ENCODE results near the gene HDAC8.
"Not testable (repeated sequence)": the region's sequence is repeated elsewhere in the genome, so short reads cannot be mapped to it uniquely, and the experiment has no call there.

Gene HDAC8

GRCh38 chrX:72460715-72461114 is 111.9 kb downstream of the HDAC8 start:
- no peak for DNase-seq

- DNase-seq = not testable (repeated sequence)
Measured at GRCh38 chrX:72449034-72449433, 123.6 kb downstream of the HDAC8 start.

DNA sequence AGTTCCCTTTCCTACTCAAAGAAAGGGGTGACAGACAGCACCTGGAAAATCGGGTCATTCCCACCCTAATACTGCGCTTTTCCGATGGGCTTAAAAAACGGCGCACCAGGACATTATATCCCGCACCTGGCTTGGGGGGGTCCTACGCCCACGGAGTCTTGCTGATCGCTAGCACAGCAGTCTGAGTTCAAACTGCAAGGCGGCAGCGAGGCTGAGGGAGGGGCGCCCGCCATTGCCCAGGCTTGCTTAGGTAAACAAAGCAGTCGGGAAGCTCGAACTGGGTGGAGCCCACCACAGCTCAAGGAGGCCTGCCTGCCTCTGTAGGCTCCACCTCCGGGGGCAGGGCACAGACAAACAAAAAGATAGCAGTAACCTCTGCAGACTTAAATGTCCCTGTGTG is 131.9 kb downstream of the HDAC8 start:
- DNase-seq = peak; percentile 1

GRCh38 chrX:72436010-72436409 is 136.6 kb downstream of the HDAC8 start:
- DNase-seq = no peak

- DNase-seq = no peak
Measured at GRCh38 chrX:72430405-72430968, 142.2 kb downstream of the HDAC8 start.

- DNase-seq = no peak
Measured at GRCh38 chrX:72421797-72422196, 150.8 kb downstream of the HDAC8 start.

DNA sequence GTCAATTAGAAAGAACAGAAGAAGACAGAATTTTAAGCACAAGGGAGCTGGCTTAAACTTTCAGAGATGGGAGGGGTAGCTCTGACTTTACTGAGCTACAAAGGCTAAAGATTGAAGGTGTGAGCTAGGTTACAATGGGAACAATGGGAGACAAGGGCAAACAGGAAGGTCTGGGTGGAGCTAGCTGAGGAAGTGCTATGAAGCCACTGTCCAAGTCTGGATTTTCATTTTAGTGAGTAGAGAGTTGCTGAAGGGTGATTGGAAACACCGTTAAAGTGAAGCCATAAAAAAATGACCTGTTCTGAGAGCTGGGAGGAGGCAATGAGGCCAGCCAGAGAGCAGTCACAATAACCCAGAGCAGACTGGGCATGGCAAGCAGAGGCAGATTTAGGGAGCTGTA is 162.7 kb downstream of the HDAC8 start:
- DNase-seq = no peak

DNA sequence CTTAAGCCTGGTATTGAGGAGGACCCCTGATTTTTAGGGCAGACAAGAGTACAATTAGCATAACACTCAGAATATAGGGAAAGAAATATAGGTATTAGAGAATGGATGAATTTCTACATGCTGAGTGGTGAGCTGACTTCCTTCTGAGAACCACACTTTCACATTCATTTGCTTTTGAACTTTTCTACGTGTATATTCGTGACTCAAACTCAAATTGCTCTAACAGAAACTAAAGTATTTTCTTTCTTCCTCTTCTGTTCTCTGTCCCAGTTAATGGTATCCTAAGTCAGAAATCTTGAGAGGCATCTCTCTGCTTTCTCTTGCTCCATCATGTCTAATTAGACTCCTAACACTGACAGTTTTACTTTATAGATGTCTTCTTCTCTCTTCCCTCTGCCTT is 163.8 kb downstream of the HDAC8 start:
- DNase-seq = no peak

DNA sequence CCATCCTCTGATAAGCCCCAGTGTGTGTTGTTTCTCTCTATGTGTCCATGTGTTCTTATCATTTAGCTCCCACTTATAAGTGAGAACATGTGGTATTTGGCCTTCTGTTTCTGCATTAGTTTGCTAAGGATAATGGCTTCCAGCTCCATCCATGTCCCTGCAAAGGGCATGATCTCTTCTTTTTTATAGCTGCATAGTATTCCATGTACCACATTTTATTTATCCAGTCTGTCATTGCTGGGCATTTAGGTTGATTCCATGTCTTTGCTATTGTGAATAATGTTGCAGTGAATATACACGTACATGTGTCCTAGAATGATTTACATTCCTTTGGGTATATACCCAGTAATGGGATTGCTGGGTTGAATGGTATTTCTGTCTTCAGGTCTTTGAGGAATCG is 167.5 kb downstream of the HDAC8 start:
- DNase-seq = not testable (repeated sequence)

DNA sequence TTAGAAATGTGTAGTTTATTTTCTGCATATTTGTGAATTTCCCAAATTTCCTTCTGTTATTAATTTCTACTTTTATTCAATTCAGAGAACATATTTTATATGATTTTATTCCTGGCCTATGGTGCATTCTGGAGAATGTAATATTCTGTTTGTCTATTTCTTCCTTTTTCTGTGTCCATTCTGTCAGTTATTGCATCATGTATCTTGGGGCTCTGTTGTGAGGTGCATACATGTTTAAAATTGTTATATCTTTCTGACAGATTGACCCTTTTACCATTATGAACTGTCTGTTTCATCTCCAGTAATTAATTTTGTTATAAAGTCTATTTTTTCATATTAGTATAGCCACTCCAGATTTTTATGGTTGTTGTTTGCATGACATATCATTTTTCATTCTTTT is 170.0 kb downstream of the HDAC8 start:
- DNase-seq = no peak

DNA sequence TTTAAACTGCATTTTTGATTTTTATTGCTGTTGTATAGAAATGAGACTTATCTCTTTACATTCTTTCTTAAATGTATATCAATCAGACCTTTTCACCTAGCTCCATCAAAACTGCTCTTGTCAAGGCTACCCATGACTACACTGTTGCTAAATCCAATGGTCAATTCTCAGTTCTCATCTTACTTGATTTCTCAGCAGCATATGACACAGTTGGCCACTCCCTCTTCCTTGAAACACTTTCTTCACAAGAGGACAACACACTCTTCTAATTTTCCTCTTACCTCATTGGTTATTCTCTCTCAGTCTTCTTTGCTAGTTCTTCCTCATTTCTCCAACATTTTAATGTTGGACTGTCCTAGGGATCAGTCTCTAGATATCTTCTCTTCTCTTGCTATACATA is 172.8 kb downstream of the HDAC8 start:
- DNase-seq = no peak

DNA sequence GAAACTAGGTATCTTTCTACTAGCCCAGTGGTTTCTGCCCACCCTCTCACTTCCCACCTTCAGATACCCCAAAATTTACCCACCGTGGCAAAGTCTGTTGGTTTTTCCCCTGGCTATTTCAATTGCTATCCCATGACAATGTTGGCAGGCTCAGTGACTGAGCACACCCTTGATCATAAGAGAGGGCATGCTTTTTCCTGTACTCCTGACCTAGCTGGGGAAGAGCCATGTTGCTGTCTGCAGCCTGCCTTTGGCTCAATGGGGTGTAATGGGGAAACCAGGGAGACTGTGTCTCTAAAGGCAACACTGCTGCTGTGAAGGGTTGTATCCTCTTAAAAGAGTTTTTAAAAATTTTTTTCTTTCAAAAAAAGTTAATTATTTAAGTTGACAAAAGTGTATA is 176.5 kb downstream of the HDAC8 start:
- no peak for DNase-seq

DNA sequence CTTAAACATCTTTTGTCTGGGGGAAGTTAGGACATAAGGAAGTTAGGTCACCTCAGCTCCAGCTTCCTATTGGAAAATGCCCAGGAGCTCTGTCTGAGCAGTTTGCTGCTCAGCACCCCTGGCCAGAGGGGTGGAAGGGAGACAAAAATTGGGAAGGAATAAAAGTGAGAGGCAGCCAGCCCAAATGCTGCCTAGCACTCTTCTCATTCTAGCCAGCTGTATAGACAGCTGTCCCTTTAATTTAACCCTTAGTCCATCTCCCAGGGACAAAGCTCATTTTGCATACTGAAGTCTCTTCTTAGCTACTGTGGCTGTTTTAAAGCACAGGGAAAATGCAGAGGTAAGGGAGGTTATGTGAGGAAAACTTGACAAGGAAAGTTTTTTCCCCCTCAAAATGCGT is 177.4 kb downstream of the HDAC8 start:
- no peak for DNase-seq

GRCh38 chrX:72394518-72395170 is 178.0 kb downstream of the HDAC8 start:
- DNase-seq = no peak

DNA sequence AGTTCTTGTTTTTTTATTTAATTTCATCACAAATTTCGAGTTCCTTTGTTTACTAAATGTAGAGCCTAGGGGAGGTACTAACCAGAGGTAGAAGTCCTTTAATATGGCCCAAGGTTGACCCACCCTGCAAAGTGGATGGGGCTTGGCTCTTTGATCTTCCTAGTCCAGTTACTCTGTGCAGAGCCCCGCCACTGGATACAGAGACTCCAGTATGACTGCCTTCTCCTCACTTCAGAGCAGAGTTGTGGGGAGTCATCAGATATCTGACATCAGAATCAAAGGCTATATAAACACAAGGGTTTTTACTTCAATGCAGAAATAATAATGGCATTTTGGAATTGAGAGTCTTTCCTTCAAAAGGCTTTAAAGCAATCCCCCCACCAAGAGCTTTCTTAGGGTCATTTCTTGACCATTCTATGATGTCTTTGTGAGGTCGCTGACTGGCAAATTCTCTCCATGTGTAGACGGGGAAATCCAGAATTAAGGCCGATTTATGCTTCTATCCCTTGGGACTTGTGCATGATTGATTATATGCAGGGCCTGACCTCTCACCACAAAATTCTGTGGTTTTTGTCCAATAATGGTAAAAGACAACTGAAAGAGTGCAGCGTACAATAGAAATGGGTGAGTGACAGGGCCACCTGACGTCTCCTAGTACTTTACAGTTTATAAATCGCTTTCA is 178.7 kb downstream of the HDAC8 start:
- DNase-seq = no peak

GRCh38 chrX:72392816-72393800 is 179.5 kb downstream of the HDAC8 start:
- DNase-seq = no peak

DNA sequence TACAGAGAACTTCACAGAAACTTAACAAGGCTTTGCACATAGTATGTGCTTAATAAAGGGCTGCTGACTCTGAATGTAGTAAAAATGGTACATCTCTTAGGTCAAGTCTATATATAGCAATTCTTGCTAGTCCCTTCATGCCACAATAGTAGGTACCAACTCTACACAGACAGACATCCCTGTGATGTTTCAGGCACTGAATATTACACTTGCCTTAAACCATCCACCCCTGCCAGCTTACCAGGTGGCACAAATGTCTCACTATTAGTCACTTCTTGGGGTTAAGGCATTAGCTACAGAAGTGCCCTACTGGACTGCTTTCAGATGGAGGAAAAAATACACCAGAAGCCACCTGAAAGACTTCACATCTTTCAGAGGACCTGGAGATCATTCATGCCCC is 180.6 kb downstream of the HDAC8 start:
- no peak for DNase-seq

- DNase-seq = no peak
Measured at GRCh38 chrX:72387247-72387646, 185.4 kb downstream of the HDAC8 start.

DNA sequence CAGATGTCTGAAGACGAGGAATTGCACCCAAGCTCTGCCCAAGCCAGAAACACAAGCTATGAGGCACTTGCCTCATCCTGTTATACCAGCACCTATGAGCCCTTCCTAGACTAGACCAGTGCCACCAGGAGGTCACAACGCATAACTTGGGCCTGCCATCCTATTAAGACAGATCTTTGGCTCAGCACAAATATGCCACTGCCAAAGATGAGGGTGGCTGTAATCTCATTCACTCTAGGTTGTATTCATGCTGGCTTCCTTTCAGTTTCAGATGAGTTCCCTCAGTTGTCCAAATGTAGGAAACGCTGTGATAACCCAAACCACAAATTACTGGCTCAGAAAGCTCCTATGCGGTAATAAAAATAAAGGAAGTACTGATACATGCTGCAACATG is 190.4 kb downstream of the HDAC8 start:
- no peak for DNase-seq

DNA sequence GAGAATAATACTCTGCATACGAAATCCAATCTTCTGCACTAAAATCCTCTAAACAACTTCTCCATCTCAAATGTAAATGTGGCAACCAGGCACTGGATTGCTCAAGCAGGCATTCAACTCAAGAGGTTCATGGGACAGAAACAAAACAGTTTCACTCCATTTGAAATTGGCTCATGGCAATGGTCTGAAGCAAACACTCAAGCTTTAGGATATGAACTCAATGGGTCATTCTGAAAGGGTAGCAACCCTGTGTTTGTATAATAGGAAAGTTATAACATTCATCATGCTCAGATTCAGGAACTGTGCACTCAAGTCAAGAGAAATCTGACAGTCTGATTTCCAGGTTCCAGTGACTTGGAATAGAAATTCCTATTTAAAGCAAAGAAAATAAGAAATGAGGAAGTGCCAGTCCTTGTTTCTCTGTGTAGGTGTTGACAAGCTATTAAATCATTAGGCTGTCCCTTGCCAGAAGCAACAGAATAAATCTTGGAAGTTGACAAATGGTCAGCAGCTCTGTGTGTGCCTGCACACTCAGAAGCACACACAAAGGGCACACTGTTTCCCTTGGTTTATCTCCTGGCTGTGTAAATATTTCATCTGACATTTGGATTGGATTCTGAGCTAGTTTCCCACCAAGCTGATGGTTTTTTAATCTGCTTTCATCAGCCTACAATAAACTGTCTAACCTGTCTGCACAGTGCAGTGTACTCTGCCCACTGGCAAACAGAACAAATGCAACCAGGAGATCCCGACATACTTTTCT is 191.0 kb downstream of the HDAC8 start:
- DNase-seq = no peak

DNA sequence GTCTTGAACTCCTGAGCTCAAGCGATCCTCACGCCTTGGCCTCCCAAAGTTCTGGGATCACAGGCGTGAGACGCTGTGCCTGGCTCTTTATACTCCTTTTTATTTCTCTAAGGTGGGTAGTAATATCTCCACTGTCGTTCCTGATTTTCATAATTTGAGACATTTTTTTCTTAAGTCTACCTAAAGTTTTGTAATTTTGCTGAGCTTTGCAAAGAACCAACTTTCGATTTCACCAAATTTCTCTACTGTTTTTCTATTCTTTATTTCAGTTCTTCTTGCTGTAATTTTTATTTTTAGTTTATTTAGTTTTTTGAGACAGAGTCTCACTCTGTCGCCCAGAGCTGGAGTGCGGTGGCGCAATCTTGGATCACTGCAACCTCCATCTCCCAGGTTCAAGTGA is 196.5 kb downstream of the HDAC8 start:
- no peak for DNase-seq

GRCh38 chrX:72373136-72373535 is 199.5 kb downstream of the HDAC8 start:
- no peak for DNase-seq

DNA sequence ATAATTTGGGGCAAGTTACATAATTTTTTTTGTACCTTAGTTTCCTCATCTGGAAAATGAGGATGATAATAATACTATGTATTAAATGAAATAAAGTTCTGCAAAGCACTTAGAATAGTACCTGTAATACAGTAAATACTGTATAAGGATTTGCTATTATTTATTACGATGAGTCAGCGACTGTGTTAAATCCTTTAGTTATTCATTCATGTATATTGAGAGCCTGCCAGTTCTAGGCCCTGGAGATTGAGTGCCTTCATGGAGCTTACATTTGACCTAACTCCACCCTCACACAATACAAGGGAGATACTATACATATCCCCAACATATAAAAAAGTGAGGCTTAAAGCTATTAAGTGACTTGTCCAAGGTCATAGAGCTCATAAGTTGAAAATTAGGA is 199.9 kb downstream of the HDAC8 start:
- no peak for DNase-seq
